K562 (cell line): Measurements from ENCODE around the gene TMTC4. TPM values are rescaled to one million over a fixed set of nuclear protein-coding genes. Genes with fewer than 3 reads are reported as not detected.

ENCODE experiments used
- ARID1B ChIP-seq: fragments of 450-650 bp; IDR thresholded peaks from 2 replicates; pipeline ENCODE4 v1.6.1; 2016; ENCODE audit warnings: antibody characterized with exemption, mild to moderate bottlenecking, inconsistent platforms
- CHD2 ChIP-seq: IDR thresholded peaks from 2 replicates; pipeline ENCODE4 v1.6.1; 2011; ENCODE audit warnings: low read depth, low read length
- CREM ChIP-seq: IDR thresholded peaks from 2 replicates; pipeline ENCODE4 v1.6.1; 2014; ENCODE audit warnings: antibody characterized with exemption, low read depth
- CTCF ChIP-seq, 3 experiments: IDR thresholded peaks in 2 of 3; conservative IDR thresholded peaks in 1 of 3; 2 replicates each; pipeline ENCODE4 v1.5.1; 2011 to 2012; ENCODE audit warnings: low read length in 3 of 3, mild to moderate bottlenecking in 3 of 3, control low read depth in 2 of 3, improper control_type of control experiment in 1 of 3, inconsistent platforms in 1 of 3, low read depth in 1 of 3, mixed read lengths in 1 of 3, moderate library complexity in 1 of 3; ENCODE audit not compliant: insufficient read depth in 2 of 3
- E2F3 ChIP-seq: fragments of 250-450 bp; sonication (Bioruptor Pico); IDR thresholded peaks from 2 replicates; pipeline ENCODE4 v1.4.0; 2020; ENCODE audit warnings: mild to moderate bottlenecking
- RAD21 ChIP-seq, 2 experiments: fragments of 250-450 bp in 1 of 2; fragments of 450-650 bp in 1 of 2; sonication (Bioruptor Pico) in 1 of 2; formaldehyde crosslinking in 1 of 2; IDR thresholded peaks in 1 of 2; conservative IDR thresholded peaks in 1 of 2; 2 replicates each; pipeline versions ENCODE4 v1.4.0 to v1.8.0; 2020 to 2022; ENCODE audit warnings: mild to moderate bottlenecking in 2 of 2, moderate library complexity in 1 of 2
- SMC3 ChIP-seq: conservative IDR thresholded peaks from 2 replicates; pipeline ENCODE4 v1.6.1; 2011; ENCODE audit warnings: low read depth, low read length, improper control_type of control experiment; ENCODE audit not compliant: insufficient read depth
- polyA plus RNA-seq, 8 experiments: library from polyadenylated mRNA; depleted of rRNA in 4 of 8; stranded (reverse) in 5 of 8; unstranded in 3 of 8; fragments of >200 nt; fragmentation: Nextera tagmentation in 2 of 8; fragmentation: Illumina TruSeq in 1 of 8; extraction: Ambion mirVana in 2 of 8; extraction: Trizol in 1 of 8; gene quantifications; 2 replicates each; pipeline versions ENCODE4 v1.2.1 to v1.2.3, GENCODE V29; 2011 to 2014; ENCODE audit warnings: inconsistent platforms in 1 of 8, missing spikeins in 1 of 8
- total RNA-seq, 7 experiments: library from RNA; depleted of rRNA in 6 of 7; stranded (reverse); fragments of >200 nt in 6 of 7; fragmentation: Illumina TruSeq in 2 of 7; extraction: Trizol in 2 of 7; gene quantifications; 2 replicates each; pipeline versions ENCODE4 v1.2.1 to v1.2.3, GENCODE V29; 2011 to 2021; ENCODE audit warnings: low replicate concordance in 1 of 7
- TF ChIP-seq, protein P1 (sequence below): fragments of 450-650 bp; formaldehyde crosslinking; IDR thresholded peaks from 2 replicates; pipeline ENCODE4 v1.4.0; 2020; ENCODE audit warnings: mild to moderate bottlenecking, moderate library complexity
- TF ChIP-seq, protein P2 (sequence below), 2 experiments: fragments of 450-650 bp; formaldehyde crosslinking in 1 of 2; IDR thresholded peaks; 2 replicates each; pipeline versions ENCODE4 v1.4.0 to v1.6.1; 2014 to 2020; ENCODE audit warnings: mild to moderate bottlenecking in 2 of 2, borderline replicate concordance in 1 of 2, low read depth in 1 of 2

Gene TMTC4
- total and polyA plus RNA-seq, 9 of the 15 experiments (the other 6 are each of a cell fraction or from before 2014, with no cell fraction given) = 3.5 to 16.7 (median 11.8) TPM

GRCh38 chr13:100573121-100573520 is 101.5 kb downstream of the TMTC4 start (continued):
- TF ChIP-seq, protein P1, sequence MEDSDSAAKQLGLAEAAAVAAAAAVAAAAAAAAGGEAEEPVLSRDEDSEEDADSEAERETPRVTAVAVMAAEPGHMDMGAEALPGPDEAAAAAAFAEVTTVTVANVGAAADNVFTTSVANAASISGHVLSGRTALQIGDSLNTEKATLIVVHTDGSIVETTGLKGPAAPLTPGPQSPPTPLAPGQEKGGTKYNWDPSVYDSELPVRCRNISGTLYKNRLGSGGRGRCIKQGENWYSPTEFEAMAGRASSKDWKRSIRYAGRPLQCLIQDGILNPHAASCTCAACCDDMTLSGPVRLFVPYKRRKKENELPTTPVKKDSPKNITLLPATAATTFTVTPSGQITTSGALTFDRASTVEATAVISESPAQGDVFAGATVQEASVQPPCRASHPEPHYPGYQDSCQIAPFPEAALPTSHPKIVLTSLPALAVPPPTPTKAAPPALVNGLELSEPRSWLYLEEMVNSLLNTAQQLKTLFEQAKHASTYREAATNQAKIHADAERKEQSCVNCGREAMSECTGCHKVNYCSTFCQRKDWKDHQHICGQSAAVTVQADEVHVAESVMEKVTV (CRISPR knock-in tag) = 0 out of 2 replicates have a peak, but pooled peaks have one; percentile 42
- no peak for TF ChIP-seq CHD2
- peak; percentile 65 to 87 for TF ChIP-seq RAD21 (CRISPR knock-in tag; conservative IDR thresholded peaks at IDR 0.05 in 1 of 2, IDR thresholded peaks at IDR 0.05 in 1 of 2)
- TF ChIP-seq SMC3 = peak; percentile 66
- no peak for TF ChIP-seq ARID1B
- peak; percentile 60 to 76 (median 63) for TF ChIP-seq CTCF (IDR thresholded peaks at IDR 0.05 in 2 of 3, conservative IDR thresholded peaks at IDR 0.05 in 1 of 3; ENCODE audit: insufficient read depth in 2 of 3, low read depth in 1 of 3, low read length in 3 of 3)
- peak; percentile 77 for TF ChIP-seq CREM
- TF ChIP-seq E2F3 (CRISPR knock-in tag) = no peak
- TF ChIP-seq, protein P2, sequence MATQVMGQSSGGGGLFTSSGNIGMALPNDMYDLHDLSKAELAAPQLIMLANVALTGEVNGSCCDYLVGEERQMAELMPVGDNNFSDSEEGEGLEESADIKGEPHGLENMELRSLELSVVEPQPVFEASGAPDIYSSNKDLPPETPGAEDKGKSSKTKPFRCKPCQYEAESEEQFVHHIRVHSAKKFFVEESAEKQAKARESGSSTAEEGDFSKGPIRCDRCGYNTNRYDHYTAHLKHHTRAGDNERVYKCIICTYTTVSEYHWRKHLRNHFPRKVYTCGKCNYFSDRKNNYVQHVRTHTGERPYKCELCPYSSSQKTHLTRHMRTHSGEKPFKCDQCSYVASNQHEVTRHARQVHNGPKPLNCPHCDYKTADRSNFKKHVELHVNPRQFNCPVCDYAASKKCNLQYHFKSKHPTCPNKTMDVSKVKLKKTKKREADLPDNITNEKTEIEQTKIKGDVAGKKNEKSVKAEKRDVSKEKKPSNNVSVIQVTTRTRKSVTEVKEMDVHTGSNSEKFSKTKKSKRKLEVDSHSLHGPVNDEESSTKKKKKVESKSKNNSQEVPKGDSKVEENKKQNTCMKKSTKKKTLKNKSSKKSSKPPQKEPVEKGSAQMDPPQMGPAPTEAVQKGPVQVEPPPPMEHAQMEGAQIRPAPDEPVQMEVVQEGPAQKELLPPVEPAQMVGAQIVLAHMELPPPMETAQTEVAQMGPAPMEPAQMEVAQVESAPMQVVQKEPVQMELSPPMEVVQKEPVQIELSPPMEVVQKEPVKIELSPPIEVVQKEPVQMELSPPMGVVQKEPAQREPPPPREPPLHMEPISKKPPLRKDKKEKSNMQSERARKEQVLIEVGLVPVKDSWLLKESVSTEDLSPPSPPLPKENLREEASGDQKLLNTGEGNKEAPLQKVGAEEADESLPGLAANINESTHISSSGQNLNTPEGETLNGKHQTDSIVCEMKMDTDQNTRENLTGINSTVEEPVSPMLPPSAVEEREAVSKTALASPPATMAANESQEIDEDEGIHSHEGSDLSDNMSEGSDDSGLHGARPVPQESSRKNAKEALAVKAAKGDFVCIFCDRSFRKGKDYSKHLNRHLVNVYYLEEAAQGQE (IDR thresholded peaks at IDR 0.05; ENCODE audit: borderline replicate concordance) = peak; percentile 72
- TF ChIP-seq, protein P2 (CRISPR knock-in tag; IDR thresholded peaks at IDR 0.05; ENCODE audit: low read depth) = no peak
